ENCODE measurements around the gene HDLBP.
"Not testable (repeated sequence)": the region's sequence is repeated elsewhere in the genome, so short reads cannot be mapped to it uniquely, and the experiment has no call there.

HDLBP gene

GRCh38 chr2:241293378-241293797 lies 22.1 kb downstream of the HDLBP start:
- H3K36me3 ChIP-seq (ENCODE audit: control insufficient read depth in 5 of 5, insufficient read depth in 5 of 5, low read length in 5 of 5); H3K9me3 ChIP-seq (ENCODE audit: control insufficient read depth in 5 of 5, low read length in 5 of 5); H3K27me3 ChIP-seq (ENCODE audit: control insufficient read depth in 5 of 5, insufficient read depth in 4 of 5, low read length in 5 of 5); H3K9ac ChIP-seq (ENCODE audit: low read length in 5 of 5); H3K27ac ChIP-seq (ENCODE audit: low read depth, low read length); H3K4me3 ChIP-seq (ENCODE audit: low read depth in 1 of 5, low read length in 5 of 5): not testable (repeated sequence)
- H3K4me1 ChIP-seq (ENCODE audit: control insufficient read depth in 5 of 5, insufficient read depth in 5 of 5, low read length in 5 of 5), result peaks cover 0 to 14% (median 9%) of the 10 kb centered on the region in 5 donors

GRCh38 chr2:241291977-241292376 lies 23.5 kb downstream of the HDLBP start:
- H3K9me3 ChIP-seq (ENCODE audit: control insufficient read depth in 5 of 5, low read length in 5 of 5), result no peaks in the 10 kb centered on the region
- no peaks in the 10 kb centered on the region for H3K27me3 ChIP-seq (ENCODE audit: control insufficient read depth in 5 of 5, insufficient read depth in 4 of 5, low read length in 5 of 5)
- H3K4me3 ChIP-seq (ENCODE audit: low read depth in 1 of 5, low read length in 5 of 5), result no peak overlapping the region
- H3K36me3 ChIP-seq (ENCODE audit: control insufficient read depth in 5 of 5, insufficient read depth in 5 of 5, low read length in 5 of 5), result peaks cover 0 to 4% (median 0%) of the 10 kb centered on the region in 5 donors
- peaks cover 0 to 14% (median 9%) of the 10 kb centered on the region in 5 donors for H3K4me1 ChIP-seq (ENCODE audit: control insufficient read depth in 5 of 5, insufficient read depth in 5 of 5, low read length in 5 of 5)
- H3K9ac ChIP-seq (ENCODE audit: low read length in 5 of 5), result no peak overlapping the region
- no peak overlapping the region for H3K27ac ChIP-seq (ENCODE audit: low read depth, low read length)

- Histone ChIP-seq H3K4me1 (ENCODE audit: control insufficient read depth in 5 of 5, insufficient read depth in 5 of 5, low read length in 5 of 5) (peaks cover 0 to 13% (median 8%) of the 10 kb centered on the region in 5 donors), H3K9me3 (ENCODE audit: control insufficient read depth in 5 of 5, low read length in 5 of 5) (no peaks in the 10 kb centered on the region)
Measured at GRCh38 chr2:241291153-241291552, 24.3 kb downstream of the HDLBP start.

GRCh38 chr2:241289597-241289996 lies 25.9 kb downstream of the HDLBP start:
- H3K9me3 ChIP-seq (ENCODE audit: control insufficient read depth in 5 of 5, low read length in 5 of 5), result no peaks in the 10 kb centered on the region
- peaks cover 0 to 5% (median 0%) of the 10 kb centered on the region in 5 donors for H3K4me1 ChIP-seq (ENCODE audit: control insufficient read depth in 5 of 5, insufficient read depth in 5 of 5, low read length in 5 of 5)
- no peak overlapping the region for H3K9ac ChIP-seq (ENCODE audit: low read length in 5 of 5)
- H3K27ac ChIP-seq (ENCODE audit: low read depth, low read length), result no peak overlapping the region
- no peak overlapping the region for H3K4me3 ChIP-seq (ENCODE audit: low read depth in 1 of 5, low read length in 5 of 5)
- no peaks in the 10 kb centered on the region for H3K36me3 ChIP-seq (ENCODE audit: control insufficient read depth in 5 of 5, insufficient read depth in 5 of 5, low read length in 5 of 5)
- H3K27me3 ChIP-seq (ENCODE audit: control insufficient read depth in 5 of 5, insufficient read depth in 4 of 5, low read length in 5 of 5), result no peaks in the 10 kb centered on the region

More at GRCh38 chr2:241291153-241291552, 24.3 kb downstream of the HDLBP start:
- Histone ChIP-seq H3K27me3 (ENCODE audit: control insufficient read depth in 5 of 5, insufficient read depth in 4 of 5, low read length in 5 of 5) (no peaks in the 10 kb centered on the region), H3K9ac (ENCODE audit: low read length in 5 of 5) (no peak overlapping the region), H3K4me3 (ENCODE audit: low read depth in 1 of 5, low read length in 5 of 5) (no peak overlapping the region), H3K36me3 (ENCODE audit: control insufficient read depth in 5 of 5, insufficient read depth in 5 of 5, low read length in 5 of 5) (no peaks in the 10 kb centered on the region), H3K27ac (ENCODE audit: low read depth, low read length) (no peak overlapping the region)

DNA sequence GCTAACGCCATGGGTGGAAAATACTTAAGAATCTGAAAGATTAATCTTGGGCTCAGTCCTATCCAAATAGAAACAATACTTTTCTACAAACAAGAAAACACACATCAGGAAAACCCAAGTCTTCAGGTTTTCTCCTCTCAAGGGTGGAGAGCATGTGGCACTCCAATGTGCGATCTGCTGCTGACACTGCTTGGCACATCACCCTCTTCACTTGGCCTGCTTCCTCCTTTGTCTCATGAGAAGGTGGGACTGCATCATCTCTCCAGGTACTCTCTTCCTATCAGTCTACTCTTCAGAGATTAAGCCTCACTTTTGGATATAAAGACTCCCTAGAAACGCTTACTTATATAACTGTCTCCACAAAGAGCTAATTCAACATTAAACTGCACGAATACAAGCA lies 26.4 kb downstream of the HDLBP start:
- Histone ChIP-seq H3K4me1 (ENCODE audit: control insufficient read depth in 5 of 5, insufficient read depth in 5 of 5, low read length in 5 of 5) (peaks cover 0 to 5% (median 0%) of the 10 kb centered on the region in 5 donors), H3K4me3 (ENCODE audit: low read depth in 1 of 5, low read length in 5 of 5) (no peak overlapping the region)

GRCh38 chr2:241288324-241288888 lies 27.1 kb downstream of the HDLBP start:
- H3K9me3 ChIP-seq (ENCODE audit: control insufficient read depth in 5 of 5, low read length in 5 of 5), result no peaks in the 10 kb centered on the region
- peaks cover 0 to 5% (median 0%) of the 10 kb centered on the region in 5 donors for H3K4me1 ChIP-seq (ENCODE audit: control insufficient read depth in 5 of 5, insufficient read depth in 5 of 5, low read length in 5 of 5)
- H3K4me3 ChIP-seq (ENCODE audit: low read depth in 1 of 5, low read length in 5 of 5), result no peak overlapping the region
- H3K27me3 ChIP-seq (ENCODE audit: control insufficient read depth in 5 of 5, insufficient read depth in 4 of 5, low read length in 5 of 5), result no peaks in the 10 kb centered on the region
- H3K9ac ChIP-seq (ENCODE audit: low read length in 5 of 5), result no peak overlapping the region
- no peaks in the 10 kb centered on the region for H3K36me3 ChIP-seq (ENCODE audit: control insufficient read depth in 5 of 5, insufficient read depth in 5 of 5, low read length in 5 of 5)
- H3K27ac ChIP-seq (ENCODE audit: low read depth, low read length), result no peak overlapping the region

More for the DNA sequence above, 26.4 kb downstream of the HDLBP start:
- Histone ChIP-seq H3K27ac (ENCODE audit: low read depth, low read length) (no peak overlapping the region), H3K9ac (ENCODE audit: low read length in 5 of 5) (no peak overlapping the region), H3K27me3 (ENCODE audit: control insufficient read depth in 5 of 5, insufficient read depth in 4 of 5, low read length in 5 of 5) (no peaks in the 10 kb centered on the region), H3K36me3 (ENCODE audit: control insufficient read depth in 5 of 5, insufficient read depth in 5 of 5, low read length in 5 of 5) (no peaks in the 10 kb centered on the region), H3K9me3 (ENCODE audit: control insufficient read depth in 5 of 5, low read length in 5 of 5) (no peaks in the 10 kb centered on the region)

GRCh38 chr2:241286348-241287090 lies 29.0 kb downstream of the HDLBP start:
- Histone ChIP-seq H3K27ac (ENCODE audit: low read depth, low read length) (no peak overlapping the region), H3K4me1 (ENCODE audit: control insufficient read depth in 5 of 5, insufficient read depth in 5 of 5, low read length in 5 of 5) (peaks cover 0 to 8% (median 0%) of the 10 kb centered on the region in 5 donors), H3K36me3 (ENCODE audit: control insufficient read depth in 5 of 5, insufficient read depth in 5 of 5, low read length in 5 of 5) (no peaks in the 10 kb centered on the region), H3K9me3 (ENCODE audit: control insufficient read depth in 5 of 5, low read length in 5 of 5) (no peaks in the 10 kb centered on the region), H3K9ac (ENCODE audit: low read length in 5 of 5) (no peak overlapping the region), H3K27me3 (ENCODE audit: control insufficient read depth in 5 of 5, insufficient read depth in 4 of 5, low read length in 5 of 5) (no peaks in the 10 kb centered on the region), H3K4me3 (ENCODE audit: low read depth in 1 of 5, low read length in 5 of 5) (no peak overlapping the region)

- Histone ChIP-seq H3K27me3 (ENCODE audit: control insufficient read depth in 5 of 5, insufficient read depth in 4 of 5, low read length in 5 of 5) (no peaks in the 10 kb centered on the region), H3K36me3 (ENCODE audit: control insufficient read depth in 5 of 5, insufficient read depth in 5 of 5, low read length in 5 of 5) (no peaks in the 10 kb centered on the region), H3K9me3 (ENCODE audit: control insufficient read depth in 5 of 5, low read length in 5 of 5) (no peaks in the 10 kb centered on the region), H3K9ac (ENCODE audit: low read length in 5 of 5) (no peak overlapping the region), H3K4me3 (ENCODE audit: low read depth in 1 of 5, low read length in 5 of 5) (no peak overlapping the region), H3K27ac (ENCODE audit: low read depth, low read length) (no peak overlapping the region), H3K4me1 (ENCODE audit: control insufficient read depth in 5 of 5, insufficient read depth in 5 of 5, low read length in 5 of 5) (peaks cover 0 to 8% (median 0%) of the 10 kb centered on the region in 5 donors)
Measured at GRCh38 chr2:241285596-241285995, 29.9 kb downstream of the HDLBP start.

GRCh38 chr2:241282555-241282954 lies 32.9 kb downstream of the HDLBP start:
- Histone ChIP-seq H3K27ac (ENCODE audit: low read depth, low read length) (no peak overlapping the region), H3K4me1 (ENCODE audit: control insufficient read depth in 5 of 5, insufficient read depth in 5 of 5, low read length in 5 of 5) (peaks cover 0 to 11% (median 3%) of the 10 kb centered on the region in 5 donors), H3K9ac (ENCODE audit: low read length in 5 of 5) (no peak overlapping the region)

GRCh38 chr2:241280291-241280690 lies 35.2 kb downstream of the HDLBP start:
- Histone ChIP-seq H3K36me3 (ENCODE audit: control insufficient read depth in 5 of 5, insufficient read depth in 5 of 5, low read length in 5 of 5) (peaks cover 0 to 3% (median 0%) of the 10 kb centered on the region in 5 donors), H3K9me3 (ENCODE audit: control insufficient read depth in 5 of 5, low read length in 5 of 5) (no peaks in the 10 kb centered on the region), H3K4me1 (ENCODE audit: control insufficient read depth in 5 of 5, insufficient read depth in 5 of 5, low read length in 5 of 5) (peaks cover 0 to 11% (median 3%) of the 10 kb centered on the region in 5 donors), H3K4me3 (ENCODE audit: low read depth in 1 of 5, low read length in 5 of 5) (no peak overlapping the region), H3K27me3 (ENCODE audit: control insufficient read depth in 5 of 5, insufficient read depth in 4 of 5, low read length in 5 of 5) (no peaks in the 10 kb centered on the region), H3K27ac (ENCODE audit: low read depth, low read length) (no peak overlapping the region), H3K9ac (ENCODE audit: low read length in 5 of 5) (no peak overlapping the region)

More at GRCh38 chr2:241282555-241282954, 32.9 kb downstream of the HDLBP start:
- no peaks in the 10 kb centered on the region for H3K9me3 ChIP-seq (ENCODE audit: control insufficient read depth in 5 of 5, low read length in 5 of 5)
- no peak overlapping the region for H3K4me3 ChIP-seq (ENCODE audit: low read depth in 1 of 5, low read length in 5 of 5)
- peaks cover 0 to 3% (median 0%) of the 10 kb centered on the region in 5 donors for H3K36me3 ChIP-seq (ENCODE audit: control insufficient read depth in 5 of 5, insufficient read depth in 5 of 5, low read length in 5 of 5)
- H3K27me3 ChIP-seq (ENCODE audit: control insufficient read depth in 5 of 5, insufficient read depth in 4 of 5, low read length in 5 of 5), result no peaks in the 10 kb centered on the region

Measured in subcutaneous abdominal adipose tissue (tissue), 5 donors.